ENCODE measurements around the gene GRAP2.
"Not testable (repeated sequence)": the region's sequence is repeated elsewhere in the genome, so short reads cannot be mapped to it uniquely, and the experiment has no call there.

The GRAP2 gene

DNA sequence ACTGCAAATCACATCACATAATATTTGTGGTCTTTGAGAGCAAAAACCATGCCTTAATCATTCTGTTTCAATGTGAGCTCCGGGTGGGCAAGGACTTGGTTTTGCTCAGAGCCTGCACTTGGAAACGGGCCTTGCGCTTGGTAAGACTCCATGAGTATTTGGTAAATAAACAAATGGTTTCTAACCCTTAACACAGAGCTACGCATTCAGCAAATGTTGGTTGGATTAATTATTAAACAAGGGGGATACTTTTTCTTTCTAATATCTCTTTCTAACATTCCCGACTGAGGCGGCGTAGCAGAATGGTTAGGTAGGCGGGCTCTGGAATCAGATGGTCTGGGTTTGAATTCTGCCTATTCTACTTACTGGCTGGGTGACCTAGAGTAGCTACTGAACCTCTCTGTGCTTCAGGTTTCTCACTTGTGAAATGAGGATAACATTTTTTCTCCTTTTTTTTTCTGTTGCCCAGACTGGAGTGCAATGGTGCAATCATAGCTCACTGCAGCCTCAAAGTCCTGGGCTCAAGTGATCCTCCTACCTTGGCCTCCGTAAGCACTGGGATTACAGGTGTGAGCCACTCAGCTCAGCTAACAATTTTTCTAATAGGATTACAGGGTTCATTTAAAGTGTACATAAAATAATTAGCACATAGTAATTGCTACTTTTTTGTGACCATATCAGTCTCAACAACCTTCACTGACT is 90.4 kb downstream of the GRAP2 start:
- TF ChIP-seq, protein P1, sequence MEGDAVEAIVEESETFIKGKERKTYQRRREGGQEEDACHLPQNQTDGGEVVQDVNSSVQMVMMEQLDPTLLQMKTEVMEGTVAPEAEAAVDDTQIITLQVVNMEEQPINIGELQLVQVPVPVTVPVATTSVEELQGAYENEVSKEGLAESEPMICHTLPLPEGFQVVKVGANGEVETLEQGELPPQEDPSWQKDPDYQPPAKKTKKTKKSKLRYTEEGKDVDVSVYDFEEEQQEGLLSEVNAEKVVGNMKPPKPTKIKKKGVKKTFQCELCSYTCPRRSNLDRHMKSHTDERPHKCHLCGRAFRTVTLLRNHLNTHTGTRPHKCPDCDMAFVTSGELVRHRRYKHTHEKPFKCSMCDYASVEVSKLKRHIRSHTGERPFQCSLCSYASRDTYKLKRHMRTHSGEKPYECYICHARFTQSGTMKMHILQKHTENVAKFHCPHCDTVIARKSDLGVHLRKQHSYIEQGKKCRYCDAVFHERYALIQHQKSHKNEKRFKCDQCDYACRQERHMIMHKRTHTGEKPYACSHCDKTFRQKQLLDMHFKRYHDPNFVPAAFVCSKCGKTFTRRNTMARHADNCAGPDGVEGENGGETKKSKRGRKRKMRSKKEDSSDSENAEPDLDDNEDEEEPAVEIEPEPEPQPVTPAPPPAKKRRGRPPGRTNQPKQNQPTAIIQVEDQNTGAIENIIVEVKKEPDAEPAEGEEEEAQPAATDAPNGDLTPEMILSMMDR (IDR thresholded peaks at IDR 0.05), result no peak

DNA sequence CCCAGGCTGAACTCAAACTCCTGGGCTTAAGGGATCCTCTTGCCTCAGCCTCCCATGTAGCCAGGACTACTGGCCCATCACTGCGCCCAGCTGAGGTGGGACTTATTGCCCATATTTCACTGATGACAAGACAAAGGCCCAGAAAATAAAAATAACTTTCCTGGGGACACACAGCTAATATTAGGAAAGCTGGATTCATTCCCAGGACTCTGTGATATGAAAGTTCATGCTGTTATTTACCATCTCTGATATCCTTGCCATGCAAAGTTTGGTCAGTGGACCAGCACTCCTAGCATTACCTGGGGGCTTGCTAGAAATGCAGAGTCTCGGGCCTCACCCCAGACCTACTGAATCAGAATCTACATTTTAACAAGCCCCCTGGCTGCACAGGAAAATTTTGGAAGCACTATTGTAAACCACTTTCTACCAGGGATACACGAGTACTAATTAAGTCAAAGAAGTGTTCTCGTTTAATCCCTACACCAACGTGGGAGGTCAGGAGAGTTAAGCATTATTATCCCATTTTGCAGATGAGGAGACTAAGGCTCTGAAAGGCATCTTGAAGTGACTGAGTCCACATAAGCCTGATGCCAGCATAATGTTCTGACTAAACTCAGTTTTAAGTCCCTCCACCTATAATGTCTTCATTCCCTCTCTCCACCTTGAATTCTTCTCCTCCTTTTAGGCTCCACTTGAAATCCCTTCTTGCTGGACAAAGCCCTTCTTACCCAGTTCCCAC is 91.4 kb downstream of the GRAP2 start:
- Histone ChIP-seq H3K4me3 (no peak overlapping the region), H3K27ac (no peak overlapping the region)
- TF ChIP-seq, protein P1 (IDR thresholded peaks at IDR 0.05), result no peak
- no peak for DNase-seq (ENCODE audit: low spot score)

More for the DNA sequence above, 90.4 kb downstream of the GRAP2 start:
- no peak for DNase-seq (ENCODE audit: low spot score)
- Histone ChIP-seq H3K4me3 (no peak overlapping the region), H3K27ac (no peak overlapping the region)

DNA sequence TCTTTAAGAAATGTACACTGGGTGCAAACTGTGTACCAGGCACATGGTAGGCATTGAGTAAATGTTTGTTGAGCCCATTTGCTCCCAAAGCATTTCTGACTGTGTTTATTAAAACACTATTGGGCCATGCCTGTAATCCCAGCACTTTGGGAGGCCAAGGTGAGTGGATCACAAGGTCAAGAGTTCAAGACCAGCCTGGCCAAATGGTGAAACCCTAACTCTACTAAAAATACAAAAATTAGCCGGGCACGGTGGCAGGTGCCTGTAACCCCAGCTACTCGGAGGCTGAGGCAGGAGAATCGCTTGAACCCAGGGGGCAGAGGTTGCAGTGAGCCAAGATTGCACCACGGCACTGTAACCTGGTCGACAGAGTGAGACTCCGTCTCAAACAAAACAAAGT is 92.0 kb downstream of the GRAP2 start:
- not testable (repeated sequence) for DNase-seq (ENCODE audit: low spot score); H3K27ac ChIP-seq; H3K4me3 ChIP-seq

DNA sequence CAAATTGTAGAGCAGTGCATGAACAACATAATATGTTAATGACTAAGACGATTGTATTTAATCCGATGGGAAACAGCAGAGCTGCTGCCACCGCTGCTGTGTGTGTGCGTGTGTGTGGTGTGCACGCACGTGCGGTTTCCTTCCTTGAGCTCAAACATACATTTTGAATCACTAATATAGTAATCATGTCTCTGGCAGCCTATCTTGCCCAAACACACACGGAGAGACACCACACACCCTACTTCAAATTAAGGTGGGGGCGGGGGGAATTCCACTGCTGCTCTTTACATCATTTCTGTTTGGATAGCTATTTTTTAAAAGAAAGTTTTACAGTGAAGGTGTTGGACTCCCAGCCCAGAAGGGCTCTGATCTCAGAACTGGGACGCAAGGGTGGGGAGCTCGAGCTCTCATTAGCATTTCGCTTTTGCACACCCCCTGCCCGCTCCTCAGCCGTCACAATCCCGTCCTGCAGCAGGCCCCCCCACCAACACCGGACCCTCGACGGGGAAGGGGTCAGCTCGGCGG is 93.2 kb downstream of the GRAP2 start:
- TF ChIP-seq, protein P1 (IDR thresholded peaks at IDR 0.05), result no peak
- no peak for DNase-seq (ENCODE audit: low spot score)
- H3K4me3 ChIP-seq, result peak overlapping the region; percentile 38
- peak overlapping the region in 1 of 2 donors; percentile 22 for H3K27ac ChIP-seq

DNA sequence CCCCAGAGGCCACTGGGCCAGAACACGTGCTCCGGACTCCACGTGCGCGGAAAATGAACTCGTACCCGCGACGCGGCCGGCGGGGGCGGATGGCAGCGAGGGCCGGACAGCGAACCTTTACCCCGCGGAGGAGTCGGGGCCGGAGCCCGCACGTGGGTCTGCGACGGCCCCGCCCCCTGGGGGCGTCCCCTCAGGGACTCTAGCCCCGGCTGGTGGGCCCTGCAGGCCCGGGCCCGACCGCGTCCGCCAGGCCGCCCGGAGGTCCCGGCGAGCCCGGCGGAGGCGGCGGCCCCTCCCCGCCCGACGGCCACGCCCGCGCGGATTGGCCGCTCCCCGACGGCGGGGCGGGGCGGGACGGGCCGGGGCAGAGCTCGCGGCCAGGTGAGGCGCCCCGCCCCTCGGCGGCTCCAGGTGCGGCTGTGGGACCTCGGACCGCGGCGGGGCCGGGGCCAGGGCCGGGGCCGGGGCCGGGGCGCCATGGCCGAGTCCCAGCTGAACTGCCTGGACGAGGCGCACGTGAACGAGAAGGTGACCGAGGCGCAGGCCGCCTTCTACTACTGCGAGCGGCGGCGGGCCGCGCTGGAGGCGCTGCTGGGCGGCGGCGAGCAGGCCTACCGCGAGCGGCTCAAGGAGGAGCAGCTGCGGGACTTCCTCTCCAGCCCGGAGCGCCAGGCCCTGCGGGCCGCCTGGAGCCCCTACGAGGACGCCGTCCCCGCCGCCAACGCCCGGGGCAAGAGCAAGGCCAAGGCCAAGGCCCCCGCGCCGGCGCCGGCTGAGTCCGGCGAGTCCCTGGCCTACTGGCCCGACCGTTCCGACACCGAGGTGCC is 93.9 kb downstream of the GRAP2 start, which contains the start of gene FAM83F:
Gene FAM83F, plus strand, starts transcription at position 389 of the 827 bp plus-strand sequence. Its CDS starts 89 bp downstream, at position 478.
- Histone ChIP-seq H3K4me3 (peak within 1 kb of the TSS; percentile 38), H3K27ac (peak within 1 kb of the TSS in 1 of 2 donors; percentile 70)
- DNase-seq (ENCODE audit: low spot score), result no peak
- TF ChIP-seq, protein P1 (IDR thresholded peaks at IDR 0.05), result no peak

DNA sequence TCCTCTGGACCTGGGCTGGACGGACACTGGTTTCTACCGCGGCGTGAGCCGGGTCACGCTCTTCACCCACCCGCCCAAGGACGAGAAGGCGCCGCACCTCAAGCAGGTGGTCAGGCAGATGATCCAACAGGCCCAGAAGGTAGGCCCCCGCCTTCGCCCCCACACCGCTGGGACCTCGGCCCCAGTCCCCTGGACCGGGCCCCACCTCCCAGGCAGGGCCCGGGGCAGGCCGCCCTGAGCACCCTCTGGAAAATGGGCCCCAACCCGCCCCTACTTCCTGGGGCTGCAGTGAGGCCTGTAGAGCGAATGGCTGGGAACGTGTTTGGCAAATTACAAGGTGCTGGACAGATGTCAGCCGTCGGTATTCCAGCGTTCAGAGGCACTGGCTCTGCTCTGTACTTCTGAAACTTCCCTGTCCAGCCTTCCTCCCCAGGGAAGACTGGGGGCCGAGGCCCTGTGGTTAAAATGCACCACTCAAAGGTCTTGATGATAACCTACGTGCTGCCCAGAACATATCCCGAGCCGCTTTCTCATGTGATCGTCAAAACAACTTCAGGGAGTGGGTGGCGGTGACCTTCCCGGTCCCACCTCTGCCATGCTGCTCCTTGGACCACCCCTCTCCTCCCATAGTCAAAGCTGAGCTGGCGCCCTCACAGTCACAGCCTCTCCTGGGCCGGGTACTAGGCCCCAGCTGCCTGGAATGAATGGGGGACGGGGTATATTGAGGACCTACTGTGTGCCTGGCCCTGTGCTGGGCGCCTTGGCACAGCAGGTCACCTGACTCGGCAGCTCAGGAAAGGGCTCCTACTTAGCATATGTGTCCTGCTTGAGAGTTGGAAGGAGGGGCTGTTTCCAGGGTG is 94.7 kb downstream of the GRAP2 start:
- Histone ChIP-seq H3K4me3 (peak overlapping the region; percentile 38), H3K27ac (peak overlapping the region in 1 of 2 donors; percentile 70)
- TF ChIP-seq, protein P1 (IDR thresholded peaks at IDR 0.05), result no peak
- DNase-seq (ENCODE audit: low spot score), result no peak
